Immature natural killer cell (primary cell): ENCODE measurements around the gene DAPK1. TPM values are rescaled to one million over a fixed set of nuclear protein-coding genes. Genes with fewer than 3 reads are reported as not detected.

Source experiments
- DNase-seq, 3 donors: peaks; one replicate each; pipeline ENCODE4 v3.0.0; 2022; ENCODE audit warnings: mixed read lengths in 1 of 3
- H3K27ac Mint-ChIP-seq, 6 donors: one replicate each; pipeline ENCODE4 v1.8.0; 2020; ENCODE audit warnings: mixed read lengths in 6 of 6, mild to moderate bottlenecking in 5 of 6, inconsistent platforms in 4 of 6, moderate library complexity in 3 of 6
- H3K27me3 Mint-ChIP-seq, 3 donors: one replicate each; pipeline ENCODE4 v1.8.0; 2020 to 2021; ENCODE audit warnings: low read depth in 3 of 3, mild to moderate bottlenecking in 3 of 3, mixed read lengths in 3 of 3, moderate library complexity in 3 of 3, inconsistent platforms in 1 of 3
- H3K36me3 Mint-ChIP-seq, 3 donors: one replicate each; pipeline ENCODE4 v1.8.0; 2020; ENCODE audit warnings: mixed read lengths in 3 of 3, inconsistent platforms in 2 of 3, mild to moderate bottlenecking in 2 of 3
- H3K4me1 Mint-ChIP-seq, 2 donors: one replicate each; pipeline ENCODE4 v1.8.0; 2020; ENCODE audit warnings: inconsistent platforms in 2 of 2, mild to moderate bottlenecking in 2 of 2, mixed read lengths in 2 of 2, moderate library complexity in 1 of 2
- H3K4me3 Mint-ChIP-seq, 5 donors: one replicate each; pipeline ENCODE4 v1.8.0; 2020; ENCODE audit warnings: mild to moderate bottlenecking in 5 of 5, mixed read lengths in 5 of 5, inconsistent platforms in 3 of 5, moderate library complexity in 3 of 5
- H3K9me3 Mint-ChIP-seq, 6 donors: one replicate each; pipeline ENCODE4 v1.8.0; 2020; ENCODE audit warnings: mild to moderate bottlenecking in 6 of 6, mixed read lengths in 6 of 6, inconsistent platforms in 4 of 6, moderate library complexity in 3 of 6
- polyA plus RNA-seq, 3 donors: library from polyadenylated mRNA; unstranded; fragments of 300-500 nt; fragmentation: Illumina TruSeq; gene quantifications; one replicate each; pipeline ENCODE4 v1.2.3, GENCODE V29; 2021

DAPK1 gene
- polyA plus RNA-seq, 3 donors from 2014 or later: 0.82 to 1.3 TPM; not detected in 1

- no peaks in the 10 kb centered on the region for H3K9me3 Mint-ChIP-seq
- no peaks in the 10 kb centered on the region for H3K4me1 Mint-ChIP-seq
- peaks cover 0 to 5% (median 0%) of the 10 kb centered on the region in 3 donors for H3K27me3 Mint-ChIP-seq
- H3K4me3 Mint-ChIP-seq: no peak overlapping the region
- no peak overlapping the region for H3K27ac Mint-ChIP-seq
- no peak for DNase-seq
- H3K36me3 Mint-ChIP-seq: no peaks in the 10 kb centered on the region
Observed at GRCh38 chr9:87717456-87717855, 219.8 kb downstream of the DAPK1 start.

GRCh38 chr9:87718231-87718630 lies 220.6 kb downstream of the DAPK1 start:
- peaks cover 0 to 5% (median 5%) of the 10 kb centered on the region in 3 donors for H3K27me3 Mint-ChIP-seq
- H3K4me3 Mint-ChIP-seq: no peak overlapping the region
- no peak for DNase-seq
- no peaks in the 10 kb centered on the region for H3K9me3 Mint-ChIP-seq
- H3K27ac Mint-ChIP-seq: no peak overlapping the region
- no peaks in the 10 kb centered on the region for H3K4me1 Mint-ChIP-seq
- no peaks in the 10 kb centered on the region for H3K36me3 Mint-ChIP-seq

- Mint-ChIP-seq H3K4me3 (no peak overlapping the region), H3K36me3 (no peaks in the 10 kb centered on the region), H3K27me3 (peaks cover 0 to 6% (median 5%) of the 10 kb centered on the region in 3 donors), H3K4me1 (no peaks in the 10 kb centered on the region), H3K27ac (no peak overlapping the region), H3K9me3 (no peaks in the 10 kb centered on the region)
- no peak for DNase-seq
Observed at GRCh38 chr9:87718852-87719612, 221.4 kb downstream of the DAPK1 start.

GRCh38 chr9:87720173-87720572 lies 222.5 kb downstream of the DAPK1 start:
- Mint-ChIP-seq H3K36me3 (no peaks in the 10 kb centered on the region), H3K4me3 (no peak overlapping the region), H3K27ac (no peak overlapping the region), H3K4me1 (no peaks in the 10 kb centered on the region), H3K9me3 (no peaks in the 10 kb centered on the region), H3K27me3 (peaks cover 4 to 8% (median 5%) of the 10 kb centered on the region in 3 donors)
- DNase-seq: no peak

DNA sequence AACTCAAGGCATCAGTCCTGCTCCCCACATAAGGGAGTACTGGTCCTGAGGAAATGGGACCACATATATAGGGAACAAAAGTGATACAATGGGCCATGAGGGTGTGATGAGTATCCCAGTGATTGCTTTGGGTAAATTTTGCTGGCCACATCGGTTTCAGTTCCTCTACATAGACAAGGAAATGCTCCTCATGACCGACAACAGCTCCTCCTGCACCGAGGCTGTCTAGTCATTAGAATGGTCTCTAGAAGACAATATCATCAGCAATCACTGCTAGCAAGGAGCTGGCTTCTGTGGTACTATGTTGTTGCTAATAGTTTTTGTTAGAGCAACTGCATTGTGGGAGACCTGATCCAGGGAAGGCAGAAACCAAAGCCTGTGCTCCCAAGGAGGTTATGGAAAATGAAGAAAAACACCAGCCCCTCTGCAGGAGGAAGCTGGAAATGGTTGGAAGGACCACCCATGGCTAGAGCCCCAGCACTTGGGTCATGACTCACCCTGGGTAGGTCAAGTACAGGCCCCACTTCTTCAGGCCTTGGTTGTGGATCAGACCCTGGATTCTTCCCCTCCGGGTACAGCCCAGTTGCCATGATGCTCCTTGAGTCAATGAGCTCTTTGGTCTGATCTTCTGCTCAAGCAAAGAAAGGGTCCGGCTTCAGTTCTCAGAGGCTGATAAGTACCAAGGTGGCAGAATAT lies 224.9 kb downstream of the DAPK1 start:
- H3K27me3 Mint-ChIP-seq: peaks cover 2 to 14% (median 8%) of the 10 kb centered on the region in 3 donors

GRCh38 chr9:87725356-87725899 lies 227.8 kb downstream of the DAPK1 start:
- Mint-ChIP-seq H3K27ac (no peak overlapping the region), H3K36me3 (no peaks in the 10 kb centered on the region), H3K4me3 (peak overlapping the region in 4 of 5 donors; percentile 35 to 77 (median 65))

More for the DNA sequence above, 224.9 kb downstream of the DAPK1 start:
- no peaks in the 10 kb centered on the region for H3K36me3 Mint-ChIP-seq
- H3K27ac Mint-ChIP-seq: no peak overlapping the region
- peaks cover 0 to 2% of the 10 kb centered on the region in 2 donors for H3K4me1 Mint-ChIP-seq
- H3K4me3 Mint-ChIP-seq: no peak overlapping the region
- no peaks in the 10 kb centered on the region for H3K9me3 Mint-ChIP-seq
- no peak for DNase-seq

DNA sequence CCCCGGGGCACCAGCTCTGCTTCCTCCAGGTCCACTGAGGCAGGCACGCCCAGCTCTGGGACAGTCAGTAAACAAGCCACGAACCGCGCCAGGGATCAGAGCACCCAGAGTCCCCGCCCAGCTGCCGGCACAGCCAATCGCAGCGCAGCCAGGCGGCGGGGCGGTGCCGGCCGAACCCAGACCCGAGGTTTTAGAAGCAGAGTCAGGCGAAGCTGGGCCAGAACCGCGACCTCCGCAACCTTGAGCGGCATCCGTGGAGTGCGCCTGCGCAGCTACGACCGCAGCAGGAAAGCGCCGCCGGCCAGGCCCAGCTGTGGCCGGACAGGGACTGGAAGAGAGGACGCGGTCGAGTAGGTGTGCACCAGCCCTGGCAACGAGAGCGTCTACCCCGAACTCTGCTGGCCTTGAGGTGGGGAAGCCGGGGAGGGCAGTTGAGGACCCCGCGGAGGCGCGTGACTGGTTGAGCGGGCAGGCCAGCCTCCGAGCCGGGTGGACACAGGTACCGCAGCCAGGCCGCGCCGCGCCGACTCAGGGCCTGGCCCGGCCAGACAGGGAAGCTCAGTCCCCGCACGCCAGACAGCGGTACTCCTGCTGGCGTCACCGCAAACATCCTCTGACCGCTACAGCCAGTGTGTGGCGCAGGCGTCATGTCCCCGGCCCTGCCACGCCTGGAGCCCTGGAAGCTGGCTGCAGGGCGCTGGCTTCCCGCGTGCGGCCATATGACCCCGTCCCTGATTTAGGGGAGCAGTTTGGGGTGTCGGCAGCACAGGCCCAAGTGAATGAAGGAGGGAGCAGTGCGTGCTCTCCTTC lies 228.4 kb downstream of the DAPK1 start, which contains the start of gene CTSL:
Gene CTSL (plus strand): TSS at position 220 of the 810 bp plus-strand sequence. CDS start 1,485 bp downstream, outside the sequence.
- H3K27me3 Mint-ChIP-seq: peaks cover 5 to 18% (median 8%) of the 10 kb centered on the region in 3 donors
- H3K9me3 Mint-ChIP-seq: no peaks in the 10 kb centered on the region
- H3K4me1 Mint-ChIP-seq: peaks cover 0 to 2% of the 10 kb centered on the region in 2 donors
- no peaks in the 10 kb centered on the region for H3K36me3 Mint-ChIP-seq
- DNase-seq: peak in 2 of 3 donors; percentile 4 to 5
- H3K27ac Mint-ChIP-seq: no peak within 1 kb of the TSS
- peak within 1 kb of the TSS in 4 of 5 donors; percentile 35 to 77 (median 65) for H3K4me3 Mint-ChIP-seq

More at GRCh38 chr9:87725356-87725899, 227.8 kb downstream of the DAPK1 start:
- peaks cover 5 to 18% (median 8%) of the 10 kb centered on the region in 3 donors for H3K27me3 Mint-ChIP-seq
- DNase-seq: no peak
- H3K4me1 Mint-ChIP-seq: peaks cover 0 to 2% of the 10 kb centered on the region in 2 donors
- H3K9me3 Mint-ChIP-seq: no peaks in the 10 kb centered on the region

DNA sequence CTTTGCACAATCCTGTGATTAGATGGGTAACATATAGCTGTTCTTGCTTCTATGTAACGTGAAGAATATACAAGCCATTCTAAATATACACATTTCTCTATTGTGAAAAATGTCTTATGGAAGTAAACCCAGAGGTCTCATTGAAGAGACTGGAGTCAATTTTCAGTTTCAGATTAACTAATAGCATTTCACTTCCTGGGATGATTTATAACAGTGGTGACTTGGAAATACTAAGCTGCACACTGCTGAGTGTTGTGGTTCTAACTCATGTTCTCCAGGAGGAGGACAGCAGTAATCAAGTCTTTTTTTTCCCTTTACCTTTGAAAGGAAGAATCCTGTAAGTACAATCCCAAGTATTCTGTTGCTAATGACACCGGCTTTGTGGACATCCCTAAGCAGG lies 231.6 kb downstream of the DAPK1 start:
- DNase-seq: no peak
- Mint-ChIP-seq H3K27me3 (peaks cover 5 to 18% (median 9%) of the 10 kb centered on the region in 3 donors), H3K4me1 (peaks cover 0 to 2% of the 10 kb centered on the region in 2 donors), H3K27ac (no peak overlapping the region), H3K9me3 (no peaks in the 10 kb centered on the region), H3K36me3 (no peaks in the 10 kb centered on the region), H3K4me3 (no peak overlapping the region)

DNA sequence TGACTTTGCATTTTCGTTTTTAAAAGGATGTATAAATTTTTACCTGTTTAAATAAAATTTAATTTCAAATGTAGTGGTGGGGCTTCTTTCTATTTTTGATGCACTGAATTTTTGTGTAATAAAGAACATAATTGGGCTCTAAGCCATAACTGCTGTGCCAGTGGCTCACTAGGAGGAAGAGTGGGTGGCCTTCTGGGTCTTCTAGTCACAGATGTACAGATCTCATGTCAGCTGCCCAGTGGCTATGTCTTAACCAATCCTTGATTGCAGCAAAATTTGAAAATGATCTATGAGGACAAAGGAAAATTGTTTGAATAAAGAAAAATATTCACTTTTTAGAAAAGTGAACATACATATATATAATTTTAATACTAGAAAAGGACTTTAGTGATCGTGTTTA lies 233.7 kb downstream of the DAPK1 start:
- no peak overlapping the region for H3K4me3 Mint-ChIP-seq
- no peak for DNase-seq
- H3K27me3 Mint-ChIP-seq: peaks cover 3 to 14% (median 3%) of the 10 kb centered on the region in 3 donors
- no peak overlapping the region for H3K27ac Mint-ChIP-seq
- no peaks in the 10 kb centered on the region for H3K4me1 Mint-ChIP-seq
- H3K9me3 Mint-ChIP-seq: peaks cover 0 to 2% (median 0%) of the 10 kb centered on the region in 6 donors
- no peaks in the 10 kb centered on the region for H3K36me3 Mint-ChIP-seq

DNA sequence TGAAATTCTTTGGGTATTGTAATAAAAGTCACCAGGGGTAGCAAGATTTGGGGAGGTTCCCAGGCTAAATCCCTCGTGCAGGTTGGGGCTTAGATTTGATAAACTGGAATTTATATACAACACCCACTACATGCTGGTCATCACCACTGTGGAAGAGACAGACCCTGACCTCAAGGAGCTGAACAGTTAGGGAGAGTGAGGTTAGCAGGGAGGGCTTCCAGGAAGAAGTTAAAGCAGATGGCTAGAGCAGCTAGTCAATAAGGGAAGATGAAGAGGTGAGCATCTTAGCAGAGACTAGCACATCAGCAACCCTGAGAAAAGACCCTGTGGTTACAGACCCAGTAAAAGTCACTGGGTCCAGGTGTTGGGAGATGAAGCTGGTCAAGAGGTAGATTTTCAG lies 234.7 kb downstream of the DAPK1 start:
- no peak overlapping the region for H3K27ac Mint-ChIP-seq
- no peaks in the 10 kb centered on the region for H3K36me3 Mint-ChIP-seq
- peaks cover 3 to 10% (median 6%) of the 10 kb centered on the region in 3 donors for H3K27me3 Mint-ChIP-seq
- no peak for DNase-seq
- no peaks in the 10 kb centered on the region for H3K4me1 Mint-ChIP-seq
- H3K9me3 Mint-ChIP-seq: peaks cover 0 to 2% (median 0%) of the 10 kb centered on the region in 6 donors
- no peak overlapping the region for H3K4me3 Mint-ChIP-seq

GRCh38 chr9:87732756-87733155 lies 235.1 kb downstream of the DAPK1 start:
- no peak overlapping the region for H3K27ac Mint-ChIP-seq
- H3K27me3 Mint-ChIP-seq: peaks cover 3 to 12% (median 6%) of the 10 kb centered on the region in 3 donors
- peaks cover 0 to 2% (median 0%) of the 10 kb centered on the region in 6 donors for H3K9me3 Mint-ChIP-seq
- no peak for DNase-seq
- H3K4me3 Mint-ChIP-seq: no peak overlapping the region
- no peaks in the 10 kb centered on the region for H3K36me3 Mint-ChIP-seq
- no peaks in the 10 kb centered on the region for H3K4me1 Mint-ChIP-seq

DNA sequence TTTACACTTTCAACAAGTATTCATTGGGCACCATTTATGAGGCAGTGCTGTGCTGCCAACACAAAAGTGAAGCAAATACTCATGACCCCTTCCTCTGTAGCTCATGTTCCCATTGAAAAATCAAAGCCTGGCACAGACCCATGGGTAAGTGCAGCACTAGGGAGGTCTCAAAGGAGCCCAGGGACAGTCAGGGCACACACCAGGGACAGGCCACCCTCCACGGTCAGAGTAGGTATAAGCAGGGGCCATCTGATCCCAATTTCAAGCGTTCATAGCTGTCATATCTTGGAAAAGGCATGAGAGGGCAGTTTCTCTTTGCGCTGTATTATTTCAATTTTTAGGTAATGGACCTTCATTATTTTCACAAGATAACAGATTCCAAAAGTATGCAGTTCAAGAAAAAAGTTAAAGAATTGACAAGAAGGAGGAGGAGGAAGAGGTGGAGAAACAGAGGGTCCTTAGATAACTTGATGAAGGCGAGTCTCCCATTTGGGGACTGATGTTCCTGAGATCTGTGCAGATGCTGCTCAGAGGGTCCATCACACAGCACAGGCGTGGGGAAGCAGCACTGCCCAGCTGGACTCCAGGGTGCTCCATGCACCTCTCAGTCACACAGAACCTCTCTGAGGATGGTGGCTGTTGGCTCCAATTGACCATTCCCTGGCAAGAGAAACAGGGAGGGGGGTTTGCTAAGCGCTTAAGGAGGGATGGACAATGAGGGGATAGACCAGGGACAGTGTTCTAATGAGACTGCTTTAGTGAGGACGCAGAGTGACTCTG lies 235.8 kb downstream of the DAPK1 start:
- peaks cover 0 to 2% (median 0%) of the 10 kb centered on the region in 6 donors for H3K9me3 Mint-ChIP-seq
- H3K4me3 Mint-ChIP-seq: no peak overlapping the region
- H3K27ac Mint-ChIP-seq: no peak overlapping the region
- H3K4me1 Mint-ChIP-seq: no peaks in the 10 kb centered on the region
- H3K27me3 Mint-ChIP-seq: peaks cover under 1 to 13% (median 6%) of the 10 kb centered on the region in 3 donors
- no peaks in the 10 kb centered on the region for H3K36me3 Mint-ChIP-seq
- DNase-seq: no peak

DNA sequence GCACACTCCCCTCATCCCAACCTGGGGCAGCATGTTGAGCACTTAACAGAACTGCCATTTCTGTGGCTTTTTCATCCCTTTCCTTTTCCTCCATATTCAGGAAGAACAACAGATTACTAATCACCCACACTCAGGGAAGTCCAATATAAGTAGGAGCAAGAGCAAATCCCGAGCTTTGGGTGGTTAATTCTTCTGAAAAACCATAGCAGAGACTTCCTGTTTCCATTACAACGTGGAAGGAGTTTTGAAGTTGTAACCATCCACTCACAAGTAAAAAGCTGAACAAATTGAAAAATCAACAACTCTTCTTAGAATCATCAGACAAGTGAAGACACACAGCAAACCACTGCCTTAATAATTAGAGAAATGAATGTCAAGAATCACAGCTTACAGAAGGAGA lies 236.4 kb downstream of the DAPK1 start:
- no peak overlapping the region for H3K4me3 Mint-ChIP-seq
- DNase-seq: no peak
- H3K27ac Mint-ChIP-seq: no peak overlapping the region
- H3K27me3 Mint-ChIP-seq: peaks cover 0 to 11% (median 6%) of the 10 kb centered on the region in 3 donors
- H3K4me1 Mint-ChIP-seq: no peaks in the 10 kb centered on the region
- no peaks in the 10 kb centered on the region for H3K36me3 Mint-ChIP-seq
- H3K9me3 Mint-ChIP-seq: peaks cover 0 to 2% (median 0%) of the 10 kb centered on the region in 6 donors
